ENCODE data around the gene ENC1. TPM values are rescaled to one million over a fixed set of nuclear protein-coding genes. Genes with fewer than 3 reads are reported as not detected.
A peak's percentile ranks its signal among the peaks of the same experiment; 100 is the strongest.

ENC1 gene
- total RNA-seq, 1 experiment from 2014 or later, result 37.0 TPM

GRCh38 chr5:74632947-74633356 is 7.6 kb downstream of the ENC1 start:
- intact Hi-C loops (cut with micrococcal nuclease; ENCODE audit: unreplicated experiment) (no loop called here), in situ Hi-C loops (cut with HindIII; ENCODE audit: low pct_unique_long_range_greater_than_20kb, low sequenced_read_pairs) (no loop called here)
- no peak for TF ChIP-seq POLR2AphosphoS5 (IDR thresholded peaks at IDR 0.05; ENCODE audit: low read depth, low read length)
- TF ChIP-seq SIN3A (IDR thresholded peaks at IDR 0.05; ENCODE audit: borderline replicate concordance, insufficient read depth, low read depth, low read length), result no peak
- BruUV-seq (replicated peaks), result no TSS peak
- Histone ChIP-seq H3K27me3 (ENCODE audit: control insufficient read depth, insufficient read depth, low read length) (no peaks in the 10 kb centered on the region), H3K36me3 (ENCODE audit: control insufficient read depth, insufficient read depth, low read length) (peaks cover 3% of the 10 kb centered on the region; the same call in 1 of the 2 replicates), H3K4me1 (ENCODE audit: control insufficient read depth, insufficient read depth, low read length) (peaks cover 72% of the 10 kb centered on the region), H3K9me3 (ENCODE audit: control insufficient read depth, insufficient read depth, low read depth, low read length) (no peaks in the 10 kb centered on the region), H3K27ac (ENCODE audit: low read length) (peak overlapping the region; percentile 93), H3K4me3 (ENCODE audit: low read depth in 2 of 2, low read length in 2 of 2) (peak overlapping the region in 1 of 2 experiments; percentile 41; a peak in 1 of 4 replicates)
- peak; percentile 79 for DNase-seq (ENCODE audit: low read depth, low spot score)
- ChIA-PET CTCF (no interaction called here), POLR2A (interaction anchor here (0.6 kb wide), 1 partner anchor 772 kb away, joined by 3 read pairs; no protein-coding TSS in a partner anchor)
- peak; percentile 57 for ATAC-seq

- ChIA-PET POLR2A (interaction anchor here (0.5 to 0.7 kb wide), 2 partner anchors 25 to 316 kb away, joined by 3 to 5 read pairs; no protein-coding TSS in a partner anchor), CTCF (interaction anchor here (0.7 kb wide), 2 partner anchors 513 to 725 kb away, joined by 4 to 8 read pairs; no protein-coding TSS in a partner anchor)
- Histone ChIP-seq H3K4me3 (ENCODE audit: low read depth in 2 of 2, low read length in 2 of 2) (peak overlapping the region in 1 of 2 experiments; percentile 41; a peak in 2 of 4 replicates), H3K36me3 (ENCODE audit: control insufficient read depth, insufficient read depth, low read length) (peaks cover 3% of the 10 kb centered on the region; the same call in 1 of the 2 replicates), H3K4me1 (ENCODE audit: control insufficient read depth, insufficient read depth, low read length) (peaks cover 61% of the 10 kb centered on the region), H3K27me3 (ENCODE audit: control insufficient read depth, insufficient read depth, low read length) (no peaks in the 10 kb centered on the region), H3K27ac (ENCODE audit: low read length) (peak overlapping the region; percentile 93), H3K9me3 (ENCODE audit: control insufficient read depth, insufficient read depth, low read depth, low read length) (no peaks in the 10 kb centered on the region)
- ATAC-seq (peak; percentile 56), DNase-seq (ENCODE audit: low read depth, low spot score) (peak; percentile 84)
- intact Hi-C loops (cut with micrococcal nuclease; ENCODE audit: unreplicated experiment) (no loop called here), in situ Hi-C loops (cut with HindIII; ENCODE audit: low pct_unique_long_range_greater_than_20kb, low sequenced_read_pairs) (no loop called here)
- no TSS peak for BruUV-seq (replicated peaks)
- TF ChIP-seq, protein P1, sequence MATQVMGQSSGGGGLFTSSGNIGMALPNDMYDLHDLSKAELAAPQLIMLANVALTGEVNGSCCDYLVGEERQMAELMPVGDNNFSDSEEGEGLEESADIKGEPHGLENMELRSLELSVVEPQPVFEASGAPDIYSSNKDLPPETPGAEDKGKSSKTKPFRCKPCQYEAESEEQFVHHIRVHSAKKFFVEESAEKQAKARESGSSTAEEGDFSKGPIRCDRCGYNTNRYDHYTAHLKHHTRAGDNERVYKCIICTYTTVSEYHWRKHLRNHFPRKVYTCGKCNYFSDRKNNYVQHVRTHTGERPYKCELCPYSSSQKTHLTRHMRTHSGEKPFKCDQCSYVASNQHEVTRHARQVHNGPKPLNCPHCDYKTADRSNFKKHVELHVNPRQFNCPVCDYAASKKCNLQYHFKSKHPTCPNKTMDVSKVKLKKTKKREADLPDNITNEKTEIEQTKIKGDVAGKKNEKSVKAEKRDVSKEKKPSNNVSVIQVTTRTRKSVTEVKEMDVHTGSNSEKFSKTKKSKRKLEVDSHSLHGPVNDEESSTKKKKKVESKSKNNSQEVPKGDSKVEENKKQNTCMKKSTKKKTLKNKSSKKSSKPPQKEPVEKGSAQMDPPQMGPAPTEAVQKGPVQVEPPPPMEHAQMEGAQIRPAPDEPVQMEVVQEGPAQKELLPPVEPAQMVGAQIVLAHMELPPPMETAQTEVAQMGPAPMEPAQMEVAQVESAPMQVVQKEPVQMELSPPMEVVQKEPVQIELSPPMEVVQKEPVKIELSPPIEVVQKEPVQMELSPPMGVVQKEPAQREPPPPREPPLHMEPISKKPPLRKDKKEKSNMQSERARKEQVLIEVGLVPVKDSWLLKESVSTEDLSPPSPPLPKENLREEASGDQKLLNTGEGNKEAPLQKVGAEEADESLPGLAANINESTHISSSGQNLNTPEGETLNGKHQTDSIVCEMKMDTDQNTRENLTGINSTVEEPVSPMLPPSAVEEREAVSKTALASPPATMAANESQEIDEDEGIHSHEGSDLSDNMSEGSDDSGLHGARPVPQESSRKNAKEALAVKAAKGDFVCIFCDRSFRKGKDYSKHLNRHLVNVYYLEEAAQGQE (IDR thresholded peaks at IDR 0.05; ENCODE audit: insufficient read depth in 1 of 2, low read depth in 2 of 2, low read length in 1 of 2), result 0 out of 4 replicates have a peak, but pooled peaks of 1 of the 2 experiments have one; percentile 20
- TF ChIP-seq, protein P2, sequence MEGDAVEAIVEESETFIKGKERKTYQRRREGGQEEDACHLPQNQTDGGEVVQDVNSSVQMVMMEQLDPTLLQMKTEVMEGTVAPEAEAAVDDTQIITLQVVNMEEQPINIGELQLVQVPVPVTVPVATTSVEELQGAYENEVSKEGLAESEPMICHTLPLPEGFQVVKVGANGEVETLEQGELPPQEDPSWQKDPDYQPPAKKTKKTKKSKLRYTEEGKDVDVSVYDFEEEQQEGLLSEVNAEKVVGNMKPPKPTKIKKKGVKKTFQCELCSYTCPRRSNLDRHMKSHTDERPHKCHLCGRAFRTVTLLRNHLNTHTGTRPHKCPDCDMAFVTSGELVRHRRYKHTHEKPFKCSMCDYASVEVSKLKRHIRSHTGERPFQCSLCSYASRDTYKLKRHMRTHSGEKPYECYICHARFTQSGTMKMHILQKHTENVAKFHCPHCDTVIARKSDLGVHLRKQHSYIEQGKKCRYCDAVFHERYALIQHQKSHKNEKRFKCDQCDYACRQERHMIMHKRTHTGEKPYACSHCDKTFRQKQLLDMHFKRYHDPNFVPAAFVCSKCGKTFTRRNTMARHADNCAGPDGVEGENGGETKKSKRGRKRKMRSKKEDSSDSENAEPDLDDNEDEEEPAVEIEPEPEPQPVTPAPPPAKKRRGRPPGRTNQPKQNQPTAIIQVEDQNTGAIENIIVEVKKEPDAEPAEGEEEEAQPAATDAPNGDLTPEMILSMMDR (IDR thresholded peaks at IDR 0.05), result no peak
- TF ChIP-seq SIN3A (IDR thresholded peaks at IDR 0.05; ENCODE audit: borderline replicate concordance, insufficient read depth, low read depth, low read length) (no peak), POLR2AphosphoS5 (IDR thresholded peaks at IDR 0.05; ENCODE audit: low read depth, low read length) (no peak), TCF7L2 (IDR thresholded peaks at IDR 0.05; ENCODE audit: low read depth, low read length) (peak; percentile 96)
Measured at GRCh38 chr5:74631081-74631953, 9.2 kb downstream of the ENC1 start.
